ENCODE data around the gene CACNA1I.
"Not testable (repeated sequence)": the region's sequence is repeated elsewhere in the genome, so short reads cannot be mapped to it uniquely, and the experiment has no call there.

The CACNA1I gene

GRCh38 chr22:39570665-39571064 lies at the start of gene CACNA1I:
Gene CACNA1I (plus strand): TSS chr22:39570753. CDS start chr22:39570753, 0 bp downstream.
- DNase-seq: no peak

- not testable (repeated sequence) for DNase-seq
Observed at GRCh38 chr22:39521106-39521885, 49.3 kb upstream of the CACNA1I start.

DNA sequence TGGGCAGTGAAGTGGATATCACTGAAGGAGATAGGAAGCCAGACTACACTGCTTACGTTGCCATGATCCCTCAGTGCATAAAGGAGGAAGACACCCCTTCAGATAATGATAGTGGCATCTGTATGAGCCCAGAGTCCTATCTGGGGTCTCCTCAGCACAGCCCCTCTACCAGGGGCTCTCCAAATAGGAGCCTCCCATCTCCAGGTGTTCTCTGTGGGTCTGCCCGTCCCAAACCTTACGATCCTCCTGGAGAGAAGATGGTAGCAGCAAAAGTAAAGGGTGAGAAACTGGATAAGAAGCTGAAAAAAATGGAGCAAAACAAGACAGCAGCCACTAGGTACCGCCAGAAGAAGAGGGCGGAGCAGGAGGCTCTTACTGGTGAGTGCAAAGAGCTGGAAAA lies 48.5 kb upstream of the CACNA1I start:
- not testable (repeated sequence) for DNase-seq

DNA sequence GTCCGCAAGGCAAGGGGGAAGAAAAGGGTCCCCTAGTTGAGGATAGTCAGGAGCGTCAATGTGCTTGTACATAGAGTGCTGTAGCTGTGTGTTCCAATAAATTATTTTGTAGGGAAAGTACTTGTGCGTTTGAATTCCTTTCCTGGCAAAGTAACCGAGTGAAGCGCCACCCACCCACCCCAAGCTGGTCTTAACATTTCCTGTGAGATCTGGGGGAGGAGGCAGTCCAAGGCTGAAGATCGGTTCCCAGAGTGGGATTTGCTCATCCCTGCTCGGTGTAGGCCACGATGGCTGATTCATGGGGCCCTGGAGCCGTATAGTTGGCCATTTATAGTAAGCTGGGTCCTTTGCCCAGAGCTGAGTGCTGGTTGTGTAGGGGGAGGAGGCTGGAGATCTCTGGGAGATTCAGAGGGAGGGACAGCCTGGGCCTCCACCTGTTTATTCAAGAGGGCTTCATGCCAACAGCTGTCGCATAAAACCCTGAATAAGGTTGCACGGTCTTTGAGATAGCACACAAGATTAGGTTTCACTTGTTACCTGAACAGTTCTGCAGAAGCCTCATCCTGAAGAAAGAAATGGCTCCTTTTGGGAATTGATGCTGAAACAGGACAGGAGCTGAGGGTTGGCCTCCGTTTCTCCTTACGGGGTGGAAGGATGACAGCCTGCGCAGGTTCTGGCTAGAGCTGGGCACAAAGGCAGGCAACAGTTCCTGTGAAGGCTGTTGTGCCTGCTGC lies 47.8 kb upstream of the CACNA1I start:
- no peak for DNase-seq

- DNase-seq: no peak
Observed at GRCh38 chr22:39524089-39524752, 46.3 kb upstream of the CACNA1I start.

DNA sequence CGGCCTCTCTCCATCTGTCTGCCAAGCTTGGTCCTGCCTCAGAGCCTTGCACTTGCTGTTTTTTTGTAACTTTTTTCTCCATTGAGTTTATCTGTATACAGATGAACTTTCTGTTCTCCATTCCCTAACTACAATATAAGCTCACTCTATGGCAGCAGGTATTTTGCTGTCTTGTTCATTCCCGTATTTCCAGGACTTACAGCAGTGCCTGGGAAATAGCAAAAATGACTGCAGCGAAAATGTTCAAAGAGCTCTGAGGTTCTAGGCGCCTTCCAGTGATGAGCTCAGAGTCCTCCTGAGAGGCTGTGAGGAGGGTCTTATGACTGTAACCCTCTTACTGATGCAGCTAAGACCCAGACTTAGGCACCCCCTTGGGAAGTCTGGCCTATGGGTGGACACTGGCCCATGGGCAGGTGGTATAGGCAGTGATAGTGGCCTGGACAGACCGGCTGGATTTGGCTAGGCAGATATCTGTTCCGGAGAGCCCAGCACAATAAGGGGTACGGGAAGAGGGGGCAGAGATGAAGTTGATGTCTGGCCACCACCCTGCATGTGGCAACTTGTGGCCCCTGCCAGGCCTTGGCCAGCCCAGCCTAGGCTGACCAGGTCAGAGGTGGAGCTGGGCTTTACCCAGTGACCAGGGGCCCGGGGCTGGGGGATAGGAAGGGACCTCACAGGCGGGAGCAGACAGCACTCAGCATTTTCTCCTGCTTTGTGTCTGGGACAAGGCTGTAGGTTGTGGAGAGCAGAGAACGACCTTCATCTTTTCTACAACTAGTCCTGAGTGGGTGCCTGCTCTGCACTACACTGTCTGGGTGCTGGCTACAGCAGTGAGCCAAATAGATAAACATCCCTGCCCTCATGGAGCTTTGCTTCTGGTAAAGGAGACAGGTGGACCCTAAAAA lies 45.5 kb upstream of the CACNA1I start:
- no peak for DNase-seq

DNA sequence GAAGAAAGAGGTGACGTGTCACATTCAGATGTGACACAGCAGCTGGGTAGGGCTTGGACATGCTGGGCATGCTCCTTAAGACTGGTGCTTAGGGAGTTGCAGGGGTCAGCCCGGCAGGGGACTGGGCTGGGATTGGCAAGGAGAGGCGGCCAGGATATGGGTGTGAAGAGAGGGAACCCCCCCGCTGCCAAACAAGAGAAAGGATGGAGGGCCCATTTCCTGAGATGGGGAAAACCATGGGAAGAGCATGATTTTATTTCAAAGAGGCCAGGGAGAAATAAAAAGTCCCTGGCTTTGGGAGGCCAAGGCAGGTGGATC lies 44.9 kb upstream of the CACNA1I start:
- DNase-seq: no peak

DNA sequence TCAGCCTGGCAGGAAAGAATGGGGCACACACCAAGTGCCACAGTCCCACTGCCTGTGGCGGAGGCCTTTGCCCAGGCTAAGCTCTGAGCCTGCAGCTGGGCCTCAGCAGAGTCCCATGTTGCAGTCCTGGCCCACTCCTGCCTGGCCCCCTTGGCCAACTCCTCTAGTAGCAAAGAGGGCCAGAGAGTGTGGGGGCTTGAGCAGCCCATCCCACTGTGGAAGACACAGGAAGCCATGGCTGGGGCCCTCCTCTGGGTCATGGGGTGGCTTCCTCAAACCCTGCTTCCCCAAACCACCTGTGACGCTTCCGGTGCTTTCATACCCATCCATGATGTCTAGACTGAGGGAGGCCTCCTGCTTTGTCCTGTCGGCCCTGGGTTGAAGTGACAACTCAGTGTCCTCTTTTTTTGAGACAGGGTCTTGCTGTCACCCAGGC lies 43.8 kb upstream of the CACNA1I start:
- no peak for DNase-seq

GRCh38 chr22:39527481-39527961 lies 43.0 kb upstream of the CACNA1I start:
- no peak for DNase-seq

- no peak for DNase-seq
Observed at GRCh38 chr22:39528080-39528661, 42.4 kb upstream of the CACNA1I start.

- peak; percentile 66 for DNase-seq
Observed at GRCh38 chr22:39528681-39529486, 41.7 kb upstream of the CACNA1I start.

DNA sequence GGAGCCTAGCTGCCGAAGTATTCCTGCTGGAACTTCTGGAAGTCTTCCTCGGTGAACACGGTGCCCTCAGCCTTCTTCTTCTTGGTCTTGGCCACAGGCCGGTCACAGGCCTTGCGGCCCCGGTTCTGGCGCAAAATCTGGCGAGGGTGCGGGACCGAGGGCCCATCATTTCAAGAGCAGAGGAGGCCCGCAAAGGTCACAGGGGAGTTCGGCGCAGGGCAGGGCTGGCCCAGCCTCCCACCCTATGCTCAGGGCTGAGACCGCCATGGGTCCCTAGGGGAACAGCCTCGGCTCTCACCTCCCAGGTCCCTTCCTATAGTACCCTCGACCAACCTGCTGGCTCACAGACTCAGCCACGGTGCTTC lies 41.1 kb upstream of the CACNA1I start:
- DNase-seq: no peak

- no peak for DNase-seq
Observed at GRCh38 chr22:39530116-39530515, 40.4 kb upstream of the CACNA1I start.

- DNase-seq: no peak
Observed at GRCh38 chr22:39530692-39531331, 39.7 kb upstream of the CACNA1I start.

DNA sequence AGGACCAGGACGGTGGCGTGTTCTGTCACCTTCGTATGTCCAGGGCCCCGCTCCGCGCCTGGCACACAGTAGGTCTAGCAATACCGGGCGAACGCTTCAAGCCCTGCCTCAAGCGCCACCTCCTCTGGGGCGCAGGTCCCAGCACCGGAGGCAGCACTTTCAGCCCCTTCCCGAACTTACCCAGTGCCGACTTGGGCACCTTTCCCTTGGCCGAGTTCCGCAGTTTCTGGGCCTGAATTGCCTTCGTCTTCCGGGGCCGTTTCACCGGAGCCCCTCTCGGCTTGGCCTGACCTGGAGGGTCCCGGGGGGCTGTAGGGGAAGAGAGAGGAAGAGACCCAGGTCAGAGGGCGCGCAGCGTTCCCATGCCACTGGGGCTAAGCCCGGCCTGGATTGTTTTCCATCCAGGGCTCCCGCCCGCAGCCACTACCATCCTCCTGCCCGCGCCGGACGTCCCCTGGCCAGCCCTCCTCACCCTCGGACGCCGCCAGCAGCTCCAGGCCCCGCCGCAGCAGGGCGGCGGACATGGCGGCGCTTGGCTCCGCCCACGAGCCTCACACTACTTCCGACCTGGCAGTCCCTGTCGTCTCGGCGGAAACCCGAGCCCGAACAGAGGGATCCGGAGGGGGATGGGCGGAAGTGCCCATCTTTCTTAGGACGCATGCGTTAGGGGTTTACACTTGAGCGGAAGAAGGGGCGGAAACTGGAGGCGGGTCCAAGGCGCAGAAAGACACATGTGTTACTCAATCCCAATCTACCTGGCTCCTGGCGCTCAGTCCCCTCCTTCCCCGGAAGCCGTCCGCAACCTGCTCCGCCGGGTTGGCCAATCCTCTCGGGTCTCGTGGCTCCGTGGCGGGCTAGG lies 38.1 kb upstream of the CACNA1I start, which contains the start of gene RPS19BP1:
TSS of gene RPS19BP1 (minus strand) at position 534 of the 859 bp plus-strand sequence. CDS start at position 524, 10 bp downstream.
- peak; percentile 98 for DNase-seq

DNA sequence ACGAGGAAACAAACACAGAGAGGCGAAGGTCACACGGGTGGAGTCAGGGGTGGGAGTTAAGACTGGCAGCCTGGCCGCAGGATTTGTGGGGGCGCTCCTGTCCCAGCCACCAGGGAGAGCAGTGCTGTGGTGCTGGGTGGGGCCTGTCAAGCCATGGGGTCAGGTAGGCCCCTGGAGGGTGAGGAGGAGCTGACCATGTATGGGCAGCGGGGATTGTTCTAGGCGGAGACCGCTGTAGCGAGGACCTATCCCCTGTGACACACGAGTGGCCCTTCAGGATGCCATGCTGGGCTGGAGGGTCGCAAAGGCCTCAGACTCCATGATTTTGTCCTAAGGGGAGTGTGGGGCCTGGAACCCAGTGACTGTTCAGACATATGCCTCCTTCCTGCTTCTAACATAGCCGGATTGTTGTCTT lies 36.5 kb upstream of the CACNA1I start:
- DNase-seq: no peak

- DNase-seq: peak; percentile 73
Observed at GRCh38 chr22:39534591-39535356, 35.8 kb upstream of the CACNA1I start.

GRCh38 chr22:39535357-39535725 lies 35.2 kb upstream of the CACNA1I start:
- DNase-seq: no peak
